ENCODE data around the gene AVL9.
A peak's percentile ranks its signal among the peaks of the same experiment; 100 is the strongest.
"Not testable (repeated sequence)": the region's sequence is repeated elsewhere in the genome, so short reads cannot be mapped to it uniquely, and the experiment has no call there.

AVL9 gene

DNA sequence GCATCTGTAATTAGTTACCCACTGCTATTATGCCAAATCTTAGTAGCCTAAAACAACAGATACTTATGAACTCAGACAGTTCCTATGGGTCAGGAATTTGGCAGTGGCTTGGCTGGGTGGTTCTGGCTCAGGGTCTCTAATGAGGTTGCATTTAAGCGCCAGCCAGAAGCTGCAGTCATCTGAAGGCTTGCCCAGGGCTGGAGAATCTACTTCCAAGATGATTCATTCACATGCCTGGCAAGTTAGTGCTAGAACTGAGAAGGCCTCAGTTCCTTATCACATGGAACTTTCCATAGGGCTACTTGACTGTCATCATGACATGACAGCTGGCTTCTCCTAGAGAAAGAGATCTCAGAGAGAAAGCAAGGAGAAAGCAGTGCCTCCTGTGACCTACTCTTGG is 121.3 kb downstream of the AVL9 start:
- peak; percentile 80 for DNase-seq (ENCODE audit: extremely low read depth, low read depth)

DNA sequence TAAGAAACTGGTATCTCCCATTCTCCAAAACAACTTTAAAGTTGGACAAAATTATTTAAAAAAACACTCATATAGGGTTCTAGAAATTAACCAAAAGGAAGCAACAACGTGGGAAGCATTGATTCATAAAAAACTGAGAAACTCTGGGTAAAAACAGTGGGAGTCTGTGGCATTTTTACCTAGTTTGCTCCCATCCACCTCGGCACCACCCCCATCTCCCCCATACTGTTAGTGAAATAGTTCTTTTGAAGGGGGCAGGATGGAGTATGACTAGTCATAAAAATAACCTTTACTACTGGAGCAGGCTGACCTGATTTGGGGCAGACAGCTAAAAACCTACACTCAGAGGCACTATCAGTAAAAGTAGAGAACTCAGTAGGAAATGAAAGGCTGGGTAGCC is 123.2 kb downstream of the AVL9 start:
- no peak for TF ChIP-seq CTCF (IDR thresholded peaks at IDR 0.05; ENCODE audit: low read depth, low read length)
- no peak for DNase-seq (ENCODE audit: extremely low read depth, low read depth)

More for the DNA sequence above, 121.3 kb downstream of the AVL9 start:
- TF ChIP-seq CTCF (IDR thresholded peaks at IDR 0.05; ENCODE audit: low read depth, low read length), result no peak

GRCh38 chr7:32618987-32619386 is 123.7 kb downstream of the AVL9 start:
- DNase-seq (ENCODE audit: extremely low read depth, low read depth), result no peak
- TF ChIP-seq CTCF (IDR thresholded peaks at IDR 0.05; ENCODE audit: low read depth, low read length), result no peak

- DNase-seq (ENCODE audit: extremely low read depth, low read depth), result not testable (repeated sequence)
Observed at GRCh38 chr7:32619416-32619815, 124.1 kb downstream of the AVL9 start.

DNA sequence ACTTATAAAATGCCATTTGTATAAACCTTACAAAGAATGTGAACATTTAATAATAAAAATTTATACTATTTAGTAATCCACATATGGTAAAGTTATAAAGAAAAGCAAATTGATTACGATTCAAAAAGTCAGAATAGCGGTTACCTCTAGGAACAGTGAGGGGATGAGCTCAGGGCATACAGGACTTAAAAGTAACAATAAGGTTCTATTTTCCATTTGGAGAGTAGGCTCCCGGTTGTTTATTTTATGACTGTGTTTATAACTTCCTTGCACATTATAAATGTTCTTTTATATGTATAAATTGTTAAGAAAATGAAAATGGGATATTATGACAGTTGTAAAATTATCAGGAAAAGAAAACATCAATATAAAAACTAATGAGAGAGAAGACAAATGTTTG is 135.7 kb downstream of the AVL9 start:
- TF ChIP-seq CTCF (IDR thresholded peaks at IDR 0.05; ENCODE audit: low read depth, low read length), result no peak
- no peak for DNase-seq (ENCODE audit: extremely low read depth, low read depth)

DNA sequence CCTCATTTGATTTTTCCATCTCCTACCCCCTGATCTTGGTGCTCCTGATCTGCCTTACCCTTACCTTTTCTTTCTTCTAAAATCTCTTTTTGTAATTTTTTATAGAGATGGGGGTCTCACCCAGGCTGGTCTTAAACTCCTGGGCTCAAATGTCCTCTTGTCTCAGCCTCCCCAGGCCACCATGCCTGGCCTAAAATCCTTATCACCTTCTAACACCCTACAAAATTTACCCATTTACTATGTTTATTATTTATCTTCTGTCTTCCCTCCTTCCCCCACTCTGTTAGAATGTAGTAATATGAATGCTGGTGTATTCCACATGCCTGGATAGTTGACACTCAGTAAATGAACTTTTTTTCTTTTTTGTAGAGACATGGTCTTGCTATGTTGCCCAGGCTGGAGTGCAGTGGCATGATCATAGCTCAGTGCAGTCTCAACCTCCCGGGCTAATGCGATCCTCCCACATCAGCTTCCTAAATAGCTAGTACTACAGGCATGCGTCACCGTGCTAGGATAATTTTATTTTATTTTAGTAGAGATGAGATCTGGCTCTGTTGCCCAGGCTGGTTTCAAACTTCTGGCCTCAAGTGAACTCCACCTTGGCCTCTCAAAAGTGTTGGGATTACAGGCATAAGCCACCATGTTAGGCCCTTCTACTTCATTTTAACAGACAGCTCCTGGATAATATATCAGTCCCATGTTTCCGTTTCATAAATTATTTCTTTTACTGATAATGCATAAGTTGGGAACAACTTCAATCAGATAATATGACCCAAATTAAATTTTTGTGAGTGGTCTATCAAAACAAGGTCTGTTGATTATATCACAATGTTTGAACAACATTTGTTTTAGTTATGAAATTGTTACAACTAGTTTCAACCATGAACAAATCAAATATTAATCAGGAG is 136.6 kb downstream of the AVL9 start:
- not testable (repeated sequence) for DNase-seq (ENCODE audit: extremely low read depth, low read depth)

GRCh38 chr7:32633446-32633845 is 138.2 kb downstream of the AVL9 start:
- not testable (repeated sequence) for DNase-seq (ENCODE audit: extremely low read depth, low read depth)

DNA sequence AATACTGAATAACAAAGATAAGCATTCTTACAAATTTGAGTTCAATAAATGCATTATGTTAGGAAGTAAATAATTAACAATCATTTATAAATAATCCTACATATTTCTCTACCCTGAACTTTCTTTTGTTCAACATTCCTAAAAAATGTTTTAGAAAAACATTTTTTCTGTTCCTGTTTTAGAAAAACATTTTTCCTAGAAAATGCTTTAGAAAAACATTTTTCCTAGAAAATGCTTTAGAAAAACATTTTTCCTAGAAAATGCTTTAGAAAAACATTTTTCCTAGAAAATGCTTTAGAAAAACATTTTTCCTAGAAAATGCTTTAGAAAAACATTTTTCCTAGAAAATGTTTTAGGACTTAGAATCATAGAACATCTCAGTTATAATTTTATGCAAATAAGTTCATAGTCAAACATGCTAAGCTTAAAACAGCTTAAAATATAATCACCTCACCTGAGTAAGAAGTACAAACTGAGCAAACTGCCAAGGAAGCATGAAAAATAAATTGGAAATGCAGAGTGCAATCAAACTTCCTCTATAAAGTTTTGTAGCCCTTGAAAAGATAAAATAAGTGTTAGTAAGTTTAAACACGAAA is 139.6 kb downstream of the AVL9 start:
- DNase-seq (ENCODE audit: extremely low read depth, low read depth), result not testable (repeated sequence)

DNA sequence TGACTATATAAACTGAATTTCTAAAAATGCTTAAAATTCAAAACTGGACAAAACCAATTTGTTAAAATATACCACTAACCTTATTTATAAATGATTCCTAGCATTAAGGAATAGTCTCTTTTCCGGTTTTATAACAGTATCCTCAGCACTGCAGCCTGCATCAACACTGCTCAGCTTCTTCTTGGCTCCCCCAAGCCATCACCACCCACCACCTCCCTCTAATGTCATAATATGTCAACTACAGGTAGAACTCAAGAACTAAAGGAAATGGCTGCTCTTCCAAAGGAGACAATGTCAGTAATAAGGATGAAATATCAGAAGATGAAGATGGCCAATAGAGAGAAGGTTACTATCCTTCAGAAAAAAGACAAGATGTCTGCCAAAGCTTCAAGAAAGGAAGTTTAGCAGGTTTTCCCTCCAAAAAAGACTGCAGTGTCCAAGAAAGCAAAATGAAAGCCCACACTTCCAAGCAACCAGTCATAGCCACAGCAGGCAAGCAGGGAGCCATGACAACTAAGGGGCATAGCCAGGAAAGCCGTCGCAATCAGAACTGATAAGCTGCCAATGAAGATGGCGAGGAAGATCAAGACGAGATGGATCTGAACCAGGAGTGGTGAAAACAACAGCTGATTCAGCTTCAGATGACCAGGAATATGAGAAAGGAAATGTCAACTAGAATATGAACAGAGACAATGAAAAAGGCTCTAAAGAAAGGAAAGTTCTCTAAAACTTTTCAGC is 141.6 kb downstream of the AVL9 start:
- DNase-seq (ENCODE audit: extremely low read depth, low read depth), result not testable (repeated sequence)

- not testable (repeated sequence) for DNase-seq (ENCODE audit: extremely low read depth, low read depth)
Observed at GRCh38 chr7:32637611-32638010, 142.3 kb downstream of the AVL9 start.
